ENCODE measurements around the gene SPATA17. TPM values are rescaled to one million over a fixed set of nuclear protein-coding genes. Genes with fewer than 3 reads are reported as not detected.
"Not testable (repeated sequence)": the region's sequence is repeated elsewhere in the genome, so short reads cannot be mapped to it uniquely, and the experiment has no call there.

Gene SPATA17
- 2.6 TPM for polyA plus RNA-seq
- long read RNA-seq, donor 1, result 0 reads
- long read RNA-seq, donor 2, result 0 reads
- long read RNA-seq, donor 3, result 0 reads
- long read RNA-seq, donor 4, result 0 reads
- long read RNA-seq, donor 5, result 0 reads
- long read RNA-seq, donor 6, partial matches to known transcripts, result 0 of 1 reads
- long read RNA-seq, donor 6, other reads (novel, unspliced or antisense), result 0 of 1 reads
- long read RNA-seq, donor 7, result 0 reads
- long read RNA-seq, donor 8, result 0 reads
- long read RNA-seq, donor 9, result 0 reads
- long read RNA-seq, donor 10, result 0 reads
- long read RNA-seq, donor 11, result 0 reads

DNA sequence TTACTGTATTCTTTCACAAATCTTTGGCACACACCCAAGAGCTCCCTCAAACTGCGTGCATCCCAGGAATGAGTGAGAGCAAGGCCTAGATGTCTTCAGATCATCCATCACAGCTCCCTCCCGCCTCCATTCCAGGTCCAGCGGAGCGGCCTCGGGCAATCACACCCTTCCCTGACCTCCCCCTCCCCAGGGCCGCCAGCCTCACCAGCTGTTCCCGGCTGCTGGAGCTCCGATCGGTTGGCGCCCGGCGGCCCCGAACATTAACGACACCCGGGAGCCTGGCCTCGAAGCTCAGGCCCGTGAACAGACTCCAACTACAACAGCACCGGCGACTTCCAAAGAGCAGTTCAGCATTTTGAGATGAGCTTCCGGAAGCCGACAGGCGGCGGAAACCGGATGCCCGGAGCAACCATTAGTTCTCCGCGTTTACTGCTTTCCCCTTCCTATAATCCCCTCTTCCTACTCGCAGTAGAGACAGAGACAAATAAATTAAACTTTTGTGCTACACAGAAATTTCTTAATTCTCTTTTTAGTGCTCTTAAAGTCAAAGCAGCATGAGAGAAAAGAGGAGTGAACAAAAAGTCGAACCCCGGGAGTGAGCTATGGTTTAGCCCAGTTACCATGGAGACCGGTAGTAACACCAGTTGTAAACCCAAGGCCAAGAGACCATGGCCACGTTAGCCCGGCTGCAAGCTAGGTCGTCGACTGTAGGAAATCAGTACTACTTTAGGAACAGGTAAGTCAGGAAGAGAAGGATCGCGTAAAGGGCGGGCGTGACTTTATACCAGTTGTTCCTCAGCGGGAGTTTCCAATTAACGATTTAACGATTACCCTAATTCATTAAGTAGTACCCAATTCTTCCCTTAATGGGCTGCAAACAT lies at the start of gene SPATA17, which contains the start of gene GPATCH2:
TSS of gene SPATA17 (plus strand) at position 634 of the 881 bp plus-strand sequence. CDS start at position 669, 35 bp downstream.
TSS of gene GPATCH2 (minus strand) at position 380 of the 881 bp plus-strand sequence. CDS start at position 261, 119 bp downstream.
- Histone ChIP-seq H3K27me3 (ENCODE audit: control insufficient read depth, insufficient read depth, low read length) (no peaks in the 10 kb centered on the region), H3K27ac (ENCODE audit: low read length) (peak within 1 kb of the TSS; percentile 83), H3K36me3 (ENCODE audit: control insufficient read depth, insufficient read depth, low read length) (no peaks in the 10 kb centered on the region), H3K4me1 (ENCODE audit: control insufficient read depth, insufficient read depth, low read length) (peaks cover 16% of the 10 kb centered on the region), H3K4me3 (ENCODE audit: low read length) (peak within 1 kb of the TSS; percentile 85), H3K9me3 (ENCODE audit: control insufficient read depth, low read depth, low read length) (no peaks in the 10 kb centered on the region)
- DNase-seq, result peak; percentile 86 to 94
- WGBS (ENCODE audit: insufficient coverage, low lambda C conversion rate), result no CpG with 5 or more reads among the region's 42 CpGs

DNA sequence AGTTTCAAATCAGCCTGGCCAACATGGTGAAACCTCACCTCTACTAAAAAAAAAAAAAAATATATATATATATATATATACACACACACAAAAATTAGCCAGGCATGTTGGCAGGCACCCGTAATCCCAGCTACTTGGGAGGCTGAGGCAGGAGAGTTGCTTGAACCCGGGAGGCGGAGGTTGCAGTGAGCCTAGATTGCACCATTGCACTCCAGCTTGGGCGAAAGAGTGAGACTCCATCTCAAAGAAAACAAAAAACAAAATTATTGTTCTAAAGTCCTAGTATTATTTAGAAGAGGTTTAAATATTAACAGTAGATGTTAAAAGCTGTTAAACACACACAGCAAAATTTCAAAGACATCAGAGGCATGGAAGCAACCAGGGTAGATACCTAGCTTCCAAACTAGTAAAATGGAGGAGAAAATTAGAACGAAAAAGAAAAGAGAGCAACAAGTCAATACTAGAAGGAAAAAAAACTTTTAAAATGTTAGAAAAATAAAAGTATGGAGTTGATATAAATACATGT lies 46.8 kb upstream of the SPATA17 start:
- 100% methylated on average over 1 of the region's 5 CpGs for WGBS (ENCODE audit: insufficient coverage, low lambda C conversion rate)
- not testable (repeated sequence) for H3K4me1 ChIP-seq (ENCODE audit: control insufficient read depth, insufficient read depth, low read length); H3K9me3 ChIP-seq (ENCODE audit: control insufficient read depth, low read depth, low read length); H3K4me3 ChIP-seq (ENCODE audit: low read length); H3K36me3 ChIP-seq (ENCODE audit: control insufficient read depth, insufficient read depth, low read length); DNase-seq; H3K27ac ChIP-seq (ENCODE audit: low read length); H3K27me3 ChIP-seq (ENCODE audit: control insufficient read depth, insufficient read depth, low read length)

- no CpG with 5 or more reads among the region's 2 CpGs for WGBS (ENCODE audit: insufficient coverage, low lambda C conversion rate)
Measured at GRCh38 chr1:217585577-217585976, 45.6 kb upstream of the SPATA17 start.

DNA sequence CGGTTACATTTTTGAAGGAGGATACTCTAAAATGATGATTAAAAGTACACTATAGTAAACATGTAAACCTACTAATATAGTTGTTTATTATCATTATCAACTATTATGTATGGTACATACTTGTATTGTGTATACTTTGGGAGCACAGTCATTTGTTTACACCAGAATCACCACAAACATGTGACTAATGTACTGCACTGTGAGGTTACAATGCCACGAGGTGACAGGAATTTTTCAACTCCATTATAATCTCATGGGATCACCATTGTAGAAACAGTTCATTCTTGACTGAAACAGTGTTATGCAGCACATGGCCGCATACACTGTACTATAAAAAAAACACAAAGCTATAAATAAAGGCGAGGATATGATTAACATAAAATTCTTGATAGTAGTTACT lies 44.6 kb upstream of the SPATA17 start:
- peaks cover 10% of the 10 kb centered on the region for H3K4me1 ChIP-seq (ENCODE audit: control insufficient read depth, insufficient read depth, low read length)
- DNase-seq, result no peak
- no peak overlapping the region for H3K27ac ChIP-seq (ENCODE audit: low read length)
- H3K4me3 ChIP-seq (ENCODE audit: low read length), result no peak overlapping the region
- no peaks in the 10 kb centered on the region for H3K9me3 ChIP-seq (ENCODE audit: control insufficient read depth, low read depth, low read length)
- H3K27me3 ChIP-seq (ENCODE audit: control insufficient read depth, insufficient read depth, low read length), result no peaks in the 10 kb centered on the region
- no peaks in the 10 kb centered on the region for H3K36me3 ChIP-seq (ENCODE audit: control insufficient read depth, insufficient read depth, low read length)
- WGBS (ENCODE audit: insufficient coverage, low lambda C conversion rate), result 72% methylated on average over 2 of the region's 4 CpGs

More at GRCh38 chr1:217585577-217585976, 45.6 kb upstream of the SPATA17 start:
- H3K27me3 ChIP-seq (ENCODE audit: control insufficient read depth, insufficient read depth, low read length), result no peaks in the 10 kb centered on the region
- H3K4me1 ChIP-seq (ENCODE audit: control insufficient read depth, insufficient read depth, low read length), result peaks cover 10% of the 10 kb centered on the region
- peak overlapping the region; percentile 25 for H3K27ac ChIP-seq (ENCODE audit: low read length)
- no peak overlapping the region for H3K4me3 ChIP-seq (ENCODE audit: low read length)
- no peaks in the 10 kb centered on the region for H3K36me3 ChIP-seq (ENCODE audit: control insufficient read depth, insufficient read depth, low read length)
- H3K9me3 ChIP-seq (ENCODE audit: control insufficient read depth, low read depth, low read length), result no peaks in the 10 kb centered on the region
- peak in 1 of 2 donors; percentile 37 for DNase-seq

- WGBS (ENCODE audit: insufficient coverage, low lambda C conversion rate), result no CpG with 5 or more reads among the region's 2 CpGs
- Histone ChIP-seq H3K27me3 (ENCODE audit: control insufficient read depth, insufficient read depth, low read length) (no peaks in the 10 kb centered on the region), H3K4me1 (ENCODE audit: control insufficient read depth, insufficient read depth, low read length) (peaks cover 10% of the 10 kb centered on the region), H3K27ac (ENCODE audit: low read length) (no peak overlapping the region), H3K36me3 (ENCODE audit: control insufficient read depth, insufficient read depth, low read length) (no peaks in the 10 kb centered on the region), H3K4me3 (ENCODE audit: low read length) (no peak overlapping the region), H3K9me3 (ENCODE audit: control insufficient read depth, low read depth, low read length) (no peaks in the 10 kb centered on the region)
- DNase-seq, result peak; percentile 70 to 84
Measured at GRCh38 chr1:217590598-217590997, 40.5 kb upstream of the SPATA17 start.

- Histone ChIP-seq H3K9me3 (ENCODE audit: control insufficient read depth, low read depth, low read length) (no peaks in the 10 kb centered on the region), H3K4me1 (ENCODE audit: control insufficient read depth, insufficient read depth, low read length) (no peaks in the 10 kb centered on the region), H3K4me3 (ENCODE audit: low read length) (no peak overlapping the region), H3K36me3 (ENCODE audit: control insufficient read depth, insufficient read depth, low read length) (no peaks in the 10 kb centered on the region), H3K27ac (ENCODE audit: low read length) (no peak overlapping the region), H3K27me3 (ENCODE audit: control insufficient read depth, insufficient read depth, low read length) (no peaks in the 10 kb centered on the region)
- DNase-seq, result no peak
- WGBS (ENCODE audit: insufficient coverage, low lambda C conversion rate), result 83% methylated on average over 2 of the region's 2 CpGs
Measured at GRCh38 chr1:217599154-217599553, 32.0 kb upstream of the SPATA17 start.

GRCh38 chr1:217602380-217602779 lies 28.8 kb upstream of the SPATA17 start:
- Histone ChIP-seq H3K4me1 (ENCODE audit: control insufficient read depth, insufficient read depth, low read length) (no peaks in the 10 kb centered on the region), H3K36me3 (ENCODE audit: control insufficient read depth, insufficient read depth, low read length) (peaks cover 5% of the 10 kb centered on the region), H3K4me3 (ENCODE audit: low read length) (no peak overlapping the region), H3K27ac (ENCODE audit: low read length) (no peak overlapping the region), H3K27me3 (ENCODE audit: control insufficient read depth, insufficient read depth, low read length) (no peaks in the 10 kb centered on the region), H3K9me3 (ENCODE audit: control insufficient read depth, low read depth, low read length) (no peaks in the 10 kb centered on the region)
- no peak for DNase-seq

DNA sequence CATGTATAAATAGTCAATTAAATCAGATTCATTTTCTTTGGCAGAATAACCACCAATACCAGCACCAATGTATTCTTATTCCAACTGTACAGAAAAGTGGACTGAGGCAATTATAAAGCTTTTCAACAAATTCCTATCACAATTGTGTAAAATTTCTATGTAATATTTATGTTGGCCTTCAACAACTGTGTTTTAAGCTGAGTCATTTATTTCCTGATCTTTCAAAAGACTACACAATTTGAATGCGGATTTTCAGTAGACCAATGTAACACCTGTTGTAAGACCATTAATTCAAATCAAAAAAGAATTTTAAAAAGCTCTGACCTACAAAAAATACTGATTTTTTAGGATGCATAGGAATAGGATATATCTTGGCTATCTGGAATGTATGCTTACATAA lies 25.8 kb upstream of the SPATA17 start:
- no CpG with 5 or more reads among the region's 1 CpG for WGBS (ENCODE audit: insufficient coverage, low lambda C conversion rate)
- Histone ChIP-seq H3K36me3 (ENCODE audit: control insufficient read depth, insufficient read depth, low read length) (peaks cover 14% of the 10 kb centered on the region), H3K27me3 (ENCODE audit: control insufficient read depth, insufficient read depth, low read length) (no peaks in the 10 kb centered on the region), H3K27ac (ENCODE audit: low read length) (no peak overlapping the region), H3K9me3 (ENCODE audit: control insufficient read depth, low read depth, low read length) (no peaks in the 10 kb centered on the region), H3K4me1 (ENCODE audit: control insufficient read depth, insufficient read depth, low read length) (no peaks in the 10 kb centered on the region), H3K4me3 (ENCODE audit: low read length) (no peak overlapping the region)
- no peak for DNase-seq

- Histone ChIP-seq H3K36me3 (ENCODE audit: control insufficient read depth, insufficient read depth, low read length) (peaks cover 8% of the 10 kb centered on the region), H3K4me3 (ENCODE audit: low read length) (no peak overlapping the region), H3K9me3 (ENCODE audit: control insufficient read depth, low read depth, low read length) (no peaks in the 10 kb centered on the region), H3K4me1 (ENCODE audit: control insufficient read depth, insufficient read depth, low read length) (no peaks in the 10 kb centered on the region), H3K27me3 (ENCODE audit: control insufficient read depth, insufficient read depth, low read length) (no peaks in the 10 kb centered on the region), H3K27ac (ENCODE audit: low read length) (no peak overlapping the region)
- WGBS (ENCODE audit: insufficient coverage, low lambda C conversion rate), result 86% methylated on average over 1 of the region's 3 CpGs
- DNase-seq, result no peak
Measured at GRCh38 chr1:217614200-217614712, 16.9 kb upstream of the SPATA17 start.

- WGBS (ENCODE audit: insufficient coverage, low lambda C conversion rate), result 50% methylated on average over 1 of the region's 1 CpG
- H3K4me1 ChIP-seq (ENCODE audit: control insufficient read depth, insufficient read depth, low read length), result no peaks in the 10 kb centered on the region
Measured at GRCh38 chr1:217617126-217617525, 14.0 kb upstream of the SPATA17 start.

More at GRCh38 chr1:217617126-217617525, 14.0 kb upstream of the SPATA17 start:
- peak overlapping the region; percentile 11 for H3K27ac ChIP-seq (ENCODE audit: low read length)
- H3K27me3 ChIP-seq (ENCODE audit: control insufficient read depth, insufficient read depth, low read length), result no peaks in the 10 kb centered on the region
- H3K9me3 ChIP-seq (ENCODE audit: control insufficient read depth, low read depth, low read length), result no peaks in the 10 kb centered on the region
- DNase-seq, result peak in 1 of 2 donors; percentile 29
- no peak overlapping the region for H3K4me3 ChIP-seq (ENCODE audit: low read length)
- peaks cover 6% of the 10 kb centered on the region for H3K36me3 ChIP-seq (ENCODE audit: control insufficient read depth, insufficient read depth, low read length)

Measured in large intestine (tissue), 12 donors.